ENCODE results near the gene SLX9. TPM values are rescaled to one million over a fixed set of nuclear protein-coding genes. Genes with fewer than 3 reads are reported as not detected.

The SLX9 gene
- total RNA-seq, 4 donors from 2014 or later: 8.1 to 46.0 (median 16.6) TPM

DNA sequence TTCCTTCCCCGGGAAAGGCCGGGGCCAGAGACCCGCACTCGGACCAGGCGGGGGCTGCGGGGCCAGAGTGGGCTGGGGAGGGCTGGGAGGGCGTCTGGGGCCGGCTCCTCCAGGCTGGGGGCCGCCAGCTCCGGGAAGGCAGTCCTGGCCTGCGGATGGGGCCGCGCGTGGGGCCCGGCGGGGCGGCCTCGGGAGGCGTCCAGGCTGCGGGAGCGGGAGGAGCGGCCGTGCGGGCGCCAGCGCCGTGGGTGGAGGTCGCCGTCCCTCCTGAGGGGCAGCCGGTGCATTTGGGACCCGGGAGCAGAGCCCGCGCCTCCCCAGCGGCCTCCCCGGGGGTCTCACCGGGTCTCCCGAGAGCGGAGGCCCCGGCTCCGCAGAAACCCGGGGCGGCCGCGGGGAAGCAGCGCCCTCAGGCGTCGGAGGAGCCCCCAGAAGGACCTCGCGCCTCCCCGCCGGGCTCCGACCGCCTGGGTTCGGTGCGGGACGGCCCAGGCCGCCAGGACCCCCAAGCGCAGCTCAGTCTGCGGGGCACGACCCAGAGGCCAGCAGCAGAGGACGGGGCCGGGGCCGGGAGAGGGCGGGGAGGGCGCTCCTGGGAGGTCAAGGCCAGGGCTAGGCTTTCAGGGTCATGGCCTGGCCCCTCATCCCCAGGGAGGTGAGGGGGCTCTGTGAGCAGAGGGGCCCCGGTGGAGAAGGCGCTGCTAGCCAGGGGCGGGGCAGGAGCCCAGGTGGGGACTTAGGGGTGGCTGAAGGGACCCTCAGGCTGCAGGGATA lies 7.2 kb upstream of the SLX9 start:
- DNase-seq: peak; percentile 47
- 1% methylated on average over 47 of the region's 68 CpGs; no CpG with 5 or more reads in 1 of the 2 donors for WGBS, 2 donors (ENCODE audit: low coverage in 1 of 2)
- no peaks in the 10 kb centered on the region for H3K36me3 ChIP-seq
- in situ Hi-C loops (cut with MboI; ENCODE audit: low pct_ligation_motif_present in 1 of 4, low pct_unique_long_range_greater_than_20kb in 1 of 4, low sequenced_read_pairs in 3 of 4) (loop anchor here in 1 of 4 donors (10.0 to 25.0 kb wide), 2 partner anchors 48 to 120 kb away; partner anchors contain the start of genes SUMO3 and UBE2G2), intact Hi-C loops (cut with DNase I; ENCODE audit: low total_unique reads) (no loop called here)
- H3K4me3 ChIP-seq: peak overlapping the region in 3 of 4 donors; percentile 36 to 46 (median 44)
- H3K27me3 ChIP-seq: peaks cover 68% of the 10 kb centered on the region
- no peaks in the 10 kb centered on the region for H3K9me3 ChIP-seq
- H3K4me1 ChIP-seq: peaks cover 10 to 31% (median 25%) of the 10 kb centered on the region in 4 donors
- TF ChIP-seq, protein P1, sequence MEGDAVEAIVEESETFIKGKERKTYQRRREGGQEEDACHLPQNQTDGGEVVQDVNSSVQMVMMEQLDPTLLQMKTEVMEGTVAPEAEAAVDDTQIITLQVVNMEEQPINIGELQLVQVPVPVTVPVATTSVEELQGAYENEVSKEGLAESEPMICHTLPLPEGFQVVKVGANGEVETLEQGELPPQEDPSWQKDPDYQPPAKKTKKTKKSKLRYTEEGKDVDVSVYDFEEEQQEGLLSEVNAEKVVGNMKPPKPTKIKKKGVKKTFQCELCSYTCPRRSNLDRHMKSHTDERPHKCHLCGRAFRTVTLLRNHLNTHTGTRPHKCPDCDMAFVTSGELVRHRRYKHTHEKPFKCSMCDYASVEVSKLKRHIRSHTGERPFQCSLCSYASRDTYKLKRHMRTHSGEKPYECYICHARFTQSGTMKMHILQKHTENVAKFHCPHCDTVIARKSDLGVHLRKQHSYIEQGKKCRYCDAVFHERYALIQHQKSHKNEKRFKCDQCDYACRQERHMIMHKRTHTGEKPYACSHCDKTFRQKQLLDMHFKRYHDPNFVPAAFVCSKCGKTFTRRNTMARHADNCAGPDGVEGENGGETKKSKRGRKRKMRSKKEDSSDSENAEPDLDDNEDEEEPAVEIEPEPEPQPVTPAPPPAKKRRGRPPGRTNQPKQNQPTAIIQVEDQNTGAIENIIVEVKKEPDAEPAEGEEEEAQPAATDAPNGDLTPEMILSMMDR (IDR thresholded peaks at IDR 0.05): peak; percentile 26 to 59 (median 40)
- TF ChIP-seq EP300 (IDR thresholded peaks at IDR 0.05; ENCODE audit: low read depth): no peak
- peak overlapping the region in 2 of 4 donors; percentile 19 to 49 for H3K27ac ChIP-seq

DNA sequence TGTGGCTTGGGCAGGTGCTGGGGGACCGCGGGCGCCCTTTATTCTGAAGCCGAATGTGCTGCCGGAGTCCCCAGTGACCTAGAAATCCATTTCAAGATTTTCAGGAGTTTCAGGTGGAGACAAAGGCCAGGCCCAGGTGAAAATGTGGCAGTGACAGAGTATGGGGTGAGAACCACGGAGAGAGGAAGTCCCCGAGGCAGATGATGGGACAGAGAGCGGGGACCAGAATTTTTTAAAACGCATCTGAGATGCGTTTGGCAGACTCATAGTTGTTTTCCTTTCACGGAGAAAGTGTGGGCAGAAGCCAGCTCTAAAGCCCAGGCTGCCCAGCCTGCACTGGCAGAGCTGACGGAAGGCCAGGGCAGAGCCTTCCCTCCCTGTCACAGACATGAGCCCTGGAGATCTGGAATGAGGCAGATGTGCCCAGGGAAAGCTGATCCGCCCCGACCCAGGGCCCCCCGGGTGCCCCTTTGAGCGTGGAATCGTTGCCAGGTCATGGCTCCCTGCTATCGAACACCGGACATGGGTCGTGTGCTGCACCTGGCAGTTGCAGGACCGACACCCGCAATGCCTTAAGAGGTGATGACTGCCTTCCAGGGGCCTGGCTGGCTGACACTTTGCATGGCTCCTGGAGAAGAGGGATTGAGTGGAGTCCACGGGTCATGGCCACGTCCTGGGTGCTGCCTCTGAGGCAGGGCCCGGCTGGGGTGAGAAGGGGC lies 6.5 kb upstream of the SLX9 start:
- 38 to 66% methylated on average over 10 to 23 of the region's 25 CpGs for WGBS, 2 donors (ENCODE audit: low coverage in 1 of 2)
- H3K27ac ChIP-seq: no peak overlapping the region
- no peak for DNase-seq
- intact Hi-C loops (cut with DNase I; ENCODE audit: low total_unique reads): no loop called here
- in situ Hi-C loops (cut with MboI; ENCODE audit: low pct_ligation_motif_present in 1 of 4, low pct_unique_long_range_greater_than_20kb in 1 of 4, low sequenced_read_pairs in 3 of 4): loop anchor here in 1 of 4 donors (10.0 to 25.0 kb wide), 2 partner anchors 49 to 121 kb away; partner anchors contain the start of genes SUMO3 and UBE2G2
- peaks cover 10 to 26% (median 23%) of the 10 kb centered on the region in 4 donors for H3K4me1 ChIP-seq
- peak overlapping the region in 1 of 4 donors; percentile 44 for H3K4me3 ChIP-seq
- TF ChIP-seq POLR2AphosphoS5 (IDR thresholded peaks at IDR 0.05) (no peak), EP300 (IDR thresholded peaks at IDR 0.05; ENCODE audit: low read depth) (no peak), POLR2A (IDR thresholded peaks at IDR 0.05) (no peak)
- TF ChIP-seq, protein P1 (IDR thresholded peaks at IDR 0.05): no peak
- H3K36me3 ChIP-seq: no peaks in the 10 kb centered on the region
- peaks cover 61% of the 10 kb centered on the region for H3K27me3 ChIP-seq
- no peaks in the 10 kb centered on the region for H3K9me3 ChIP-seq

DNA sequence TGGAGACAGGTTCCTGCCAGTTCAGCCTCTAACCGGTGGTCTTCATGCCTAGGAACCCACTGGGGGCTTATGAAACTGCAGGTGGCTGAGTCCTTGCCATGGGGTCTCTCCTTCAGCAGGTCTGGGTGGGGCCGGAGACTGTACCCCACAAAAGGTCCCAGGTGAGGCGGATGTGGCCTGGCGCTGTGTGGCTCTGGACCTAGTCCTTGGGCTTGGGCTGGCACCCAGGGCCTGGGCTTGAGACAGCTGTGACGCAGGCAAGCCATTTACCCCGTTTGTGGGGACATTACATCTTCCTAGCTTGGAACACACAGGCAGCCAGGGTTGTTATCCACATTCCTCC lies 5.9 kb upstream of the SLX9 start:
- Histone ChIP-seq H3K9me3 (no peaks in the 10 kb centered on the region), H3K4me3 (no peak overlapping the region), H3K27ac (no peak overlapping the region), H3K36me3 (no peaks in the 10 kb centered on the region), H3K4me1 (peaks cover 10 to 26% (median 23%) of the 10 kb centered on the region in 4 donors), H3K27me3 (peaks cover 58% of the 10 kb centered on the region)
- WGBS, 2 donors (ENCODE audit: low coverage in 1 of 2): 92% methylated on average over 4 of the region's 6 CpGs; no CpG with 5 or more reads in 1 of the 2 donors
- no peak for DNase-seq
- in situ Hi-C loops (cut with MboI; ENCODE audit: low pct_ligation_motif_present in 1 of 4, low pct_unique_long_range_greater_than_20kb in 1 of 4, low sequenced_read_pairs in 3 of 4): loop anchor here in 1 of 4 donors (10.0 to 25.0 kb wide), 2 partner anchors 49 to 122 kb away; partner anchors contain the start of genes SUMO3 and UBE2G2
- TF ChIP-seq, protein P1 (IDR thresholded peaks at IDR 0.05): no peak
- TF ChIP-seq POLR2A (IDR thresholded peaks at IDR 0.05) (no peak), POLR2AphosphoS5 (IDR thresholded peaks at IDR 0.05) (no peak), EP300 (IDR thresholded peaks at IDR 0.05; ENCODE audit: low read depth) (no peak)
- intact Hi-C loops (cut with DNase I; ENCODE audit: low total_unique reads): no loop called here

DNA sequence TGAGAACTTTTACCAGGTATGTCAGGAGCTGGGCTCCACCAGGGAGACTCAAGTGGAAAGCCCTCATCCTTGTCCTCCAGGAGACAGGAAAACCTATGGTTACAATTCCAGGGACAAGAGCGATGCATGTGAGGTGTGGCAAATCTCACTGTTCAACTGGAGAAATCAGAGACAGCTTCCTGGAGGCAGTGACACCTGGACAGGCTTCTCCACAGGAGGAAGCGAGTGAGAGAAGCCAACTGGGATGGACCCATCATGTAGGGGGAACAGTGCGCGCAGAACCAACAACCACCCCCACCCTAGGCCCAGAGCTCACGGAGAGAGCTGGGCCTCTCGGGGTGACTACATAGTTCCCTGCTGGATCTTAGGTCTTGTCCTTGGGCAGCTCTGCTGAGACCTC lies 5.6 kb upstream of the SLX9 start:
- Histone ChIP-seq H3K27ac (no peak overlapping the region), H3K27me3 (peaks cover 54% of the 10 kb centered on the region), H3K4me1 (peaks cover 10 to 29% (median 26%) of the 10 kb centered on the region in 4 donors), H3K4me3 (no peak overlapping the region), H3K9me3 (no peaks in the 10 kb centered on the region), H3K36me3 (no peaks in the 10 kb centered on the region)
- intact Hi-C loops (cut with DNase I; ENCODE audit: low total_unique reads): no loop called here
- in situ Hi-C loops (cut with MboI; ENCODE audit: low pct_ligation_motif_present in 1 of 4, low pct_unique_long_range_greater_than_20kb in 1 of 4, low sequenced_read_pairs in 3 of 4): loop anchor here in 1 of 4 donors (10.0 to 25.0 kb wide), 2 partner anchors 49 to 122 kb away; partner anchors contain the start of genes SUMO3 and UBE2G2
- 93 to 99% methylated on average over 3 to 6 of the region's 6 CpGs for WGBS, 2 donors (ENCODE audit: low coverage in 1 of 2)
- DNase-seq: no peak
- TF ChIP-seq, protein P1 (IDR thresholded peaks at IDR 0.05): no peak
- no peak for TF ChIP-seq POLR2A (IDR thresholded peaks at IDR 0.05)
- no peak for TF ChIP-seq POLR2AphosphoS5 (IDR thresholded peaks at IDR 0.05)
- no peak for TF ChIP-seq EP300 (IDR thresholded peaks at IDR 0.05; ENCODE audit: low read depth)

Measured in transverse colon (tissue), 4 donors.